Activated effector memory CD4-positive, alpha-beta T cell treated with Interleukin-2 at 50 U/mL for 16 hours (primary cell): Measurements from ENCODE around the gene F2RL1.
A peak's percentile ranks its signal among the peaks of the same experiment; 100 is the strongest.
"Not testable (repeated sequence)": the region's sequence is repeated elsewhere in the genome, so short reads cannot be mapped to it uniquely, and the experiment has no call there.

Experiments used
- DNase-seq: peaks from one replicate; pipeline ENCODE4 v3.0.0-alpha.2; 2020

The F2RL1 gene

DNA sequence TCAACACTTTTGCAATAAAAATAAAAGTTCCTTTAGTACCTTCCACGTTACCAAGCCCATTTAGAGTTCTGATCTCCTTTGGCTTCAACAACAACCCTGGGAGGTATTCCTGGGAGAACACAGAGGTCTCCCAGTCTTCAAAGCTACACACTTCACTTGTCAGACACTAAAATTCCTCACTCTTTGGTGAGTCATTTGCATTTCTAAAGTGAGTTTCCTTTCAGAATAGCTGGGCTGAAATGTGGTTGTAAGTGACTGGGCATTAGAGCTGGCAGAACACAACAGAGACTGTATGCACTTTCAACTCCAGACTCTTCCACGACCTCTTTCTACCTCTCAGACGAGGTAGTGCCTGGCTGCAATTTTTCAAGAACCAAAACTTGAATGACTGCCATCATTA lies 11.5 kb upstream of the F2RL1 start:
- DNase-seq = no peak

DNA sequence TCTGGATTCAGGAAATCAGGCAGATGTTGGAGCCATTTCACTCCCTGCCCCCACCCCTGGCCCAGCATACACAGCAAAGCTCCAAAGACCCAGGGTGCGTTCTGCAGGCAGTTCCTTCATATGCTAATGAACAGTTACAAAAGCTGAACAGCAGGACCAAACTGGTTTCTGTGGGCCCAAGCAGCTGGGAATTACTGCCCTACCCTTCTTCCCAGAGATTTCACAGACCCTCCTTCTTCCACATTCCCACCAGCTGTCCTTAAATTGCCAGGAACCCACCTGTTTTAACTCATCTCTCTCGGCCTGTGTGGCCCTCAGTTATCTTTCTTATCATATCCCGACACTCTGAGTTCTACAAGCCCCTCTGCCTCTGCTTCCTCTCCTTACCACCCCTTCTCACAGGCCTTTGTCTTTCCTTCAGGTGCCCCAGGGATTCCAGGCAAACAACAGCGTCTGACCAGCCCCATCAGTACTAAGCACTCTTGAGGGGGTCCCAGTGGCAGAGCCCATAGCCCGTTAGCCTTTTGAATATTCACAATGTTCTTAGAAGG lies 10.6 kb upstream of the F2RL1 start:
- DNase-seq = no peak

DNA sequence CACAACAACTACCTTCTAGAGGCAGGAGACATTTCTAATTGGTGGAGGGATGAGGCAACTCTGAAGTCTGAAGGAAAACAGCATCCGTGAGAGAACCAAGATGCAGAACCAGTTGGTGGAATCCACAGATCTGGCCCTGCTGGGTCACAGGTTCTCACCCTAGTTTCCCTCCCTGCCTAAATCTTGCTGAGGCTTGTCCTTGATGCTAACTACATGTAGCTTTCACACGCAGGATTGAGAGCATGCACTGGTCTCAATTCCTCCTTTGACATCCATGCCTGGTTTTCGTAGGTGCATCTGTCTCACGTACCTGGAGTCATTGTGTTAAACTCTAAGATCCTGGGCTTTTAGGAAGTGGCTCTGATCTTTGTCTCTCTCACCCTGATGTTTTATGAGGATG lies 9.7 kb upstream of the F2RL1 start:
- no peak for DNase-seq

DNA sequence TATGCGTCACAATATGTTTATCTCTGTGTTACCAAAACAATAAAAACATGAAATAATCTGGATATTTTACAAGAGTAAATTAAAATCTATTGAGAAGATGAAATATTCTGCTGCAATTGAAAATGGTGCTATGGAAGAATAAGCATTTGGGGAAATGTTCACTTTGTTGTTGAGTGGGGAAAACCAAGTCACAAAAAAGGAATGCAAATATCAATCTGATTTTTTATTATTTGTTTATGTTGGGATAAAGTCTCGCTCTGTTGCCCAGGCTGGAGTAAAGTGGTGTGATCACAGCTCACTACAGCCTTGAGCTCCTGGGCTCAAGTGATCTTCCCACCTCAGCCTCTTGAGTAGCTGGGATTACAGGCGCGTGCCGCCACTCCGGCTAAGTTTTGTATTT lies 8.6 kb upstream of the F2RL1 start:
- no peak for DNase-seq

DNA sequence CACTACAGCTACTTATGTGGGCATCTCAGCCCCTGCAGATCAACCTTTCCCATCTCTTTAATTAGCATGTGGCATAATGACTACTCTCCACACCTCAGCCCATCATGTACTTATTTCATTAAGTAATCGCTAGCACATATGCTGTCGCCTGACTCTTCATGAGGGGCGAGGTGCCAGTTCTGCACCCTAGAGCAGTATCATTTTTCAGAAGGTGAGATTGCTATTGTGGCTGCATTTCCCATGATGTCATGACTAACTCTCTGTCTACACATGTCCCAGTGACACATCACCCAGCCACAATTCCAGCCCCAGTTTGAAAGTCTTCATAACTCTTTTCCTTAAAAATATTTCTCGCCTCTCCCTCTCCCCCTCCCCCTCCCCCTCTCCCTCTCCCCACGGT lies 7.6 kb upstream of the F2RL1 start:
- no peak for DNase-seq

DNA sequence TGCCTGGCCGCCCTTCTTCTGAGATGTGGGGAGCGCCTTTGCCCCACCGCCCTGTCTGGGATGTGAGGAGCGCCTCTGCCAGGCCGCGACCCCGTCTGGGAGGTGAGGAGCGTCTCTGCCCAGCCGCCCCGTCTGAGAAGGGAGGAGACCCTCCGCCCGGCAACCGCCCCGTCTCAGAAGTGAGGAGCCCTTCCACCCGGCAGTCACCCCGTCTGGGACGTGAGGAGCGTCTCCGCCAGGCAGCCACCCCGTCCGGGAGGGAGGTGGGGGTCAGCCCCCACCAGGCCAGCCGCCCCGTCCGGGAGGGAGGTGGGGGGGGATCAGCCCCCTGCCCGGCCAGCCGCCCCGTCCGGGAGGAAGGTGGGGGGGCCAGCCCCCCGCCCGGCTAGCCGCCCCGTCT lies 6.6 kb upstream of the F2RL1 start:
- DNase-seq = not testable (repeated sequence)

DNA sequence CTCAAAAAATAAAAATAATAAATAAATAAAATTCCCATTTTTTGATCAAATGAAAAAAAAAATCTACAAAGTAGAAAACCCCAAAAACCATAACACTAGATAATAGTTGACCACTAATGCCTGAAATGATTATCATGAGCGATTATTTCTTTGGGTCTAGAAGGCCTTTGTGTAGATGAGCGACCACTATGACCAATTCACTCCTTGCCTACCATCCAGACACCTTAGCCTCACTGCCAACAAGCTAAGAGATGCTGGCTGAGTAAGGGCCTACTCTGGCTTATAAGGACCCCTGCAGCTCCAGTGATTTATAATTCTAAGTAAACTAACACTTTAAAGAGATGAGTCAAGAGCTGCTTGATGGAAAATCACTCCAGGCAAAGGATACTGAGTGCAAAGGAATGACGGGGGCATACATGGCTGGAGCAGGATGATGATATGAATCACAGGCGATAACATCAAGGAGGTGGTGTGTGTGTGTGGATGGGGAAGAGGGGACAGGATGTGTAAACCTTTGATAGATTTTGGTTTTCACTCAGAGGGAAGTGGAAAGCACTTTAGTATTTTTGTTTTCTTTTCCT lies 4.8 kb upstream of the F2RL1 start:
- DNase-seq = no peak

DNA sequence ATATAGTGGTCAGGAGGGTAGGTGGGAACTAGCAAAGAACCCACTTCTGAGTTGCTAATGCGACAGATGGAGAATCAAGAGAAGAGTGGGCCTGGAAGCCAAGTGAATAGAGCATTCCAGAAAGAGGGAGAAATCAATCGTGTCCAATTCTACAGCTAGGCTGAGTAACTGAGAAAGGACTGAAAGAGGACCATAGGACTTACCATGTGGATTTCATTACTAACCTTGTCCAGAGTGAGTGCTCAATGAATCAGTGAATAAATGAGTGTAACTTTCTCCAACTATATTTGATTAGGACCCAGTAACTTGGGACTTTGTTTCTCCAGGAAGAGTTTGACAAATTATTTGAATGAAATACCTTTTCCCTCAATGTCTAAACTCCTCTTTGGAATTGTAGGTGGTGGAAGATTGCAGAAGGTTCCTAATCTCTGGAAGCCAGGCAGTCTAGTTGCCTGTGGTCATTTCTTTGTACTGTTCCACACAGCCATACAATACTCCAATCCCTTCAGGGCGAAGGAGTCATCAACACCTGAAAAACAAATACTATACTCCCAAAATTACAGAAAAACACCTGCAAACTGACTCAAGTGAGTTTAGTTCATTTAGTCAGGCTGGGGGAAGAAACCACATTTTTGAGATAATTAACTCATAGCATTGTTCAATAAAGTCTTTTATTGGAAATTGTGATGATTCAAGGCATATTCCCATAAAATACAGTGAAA lies 2.6 kb upstream of the F2RL1 start:
- no peak for DNase-seq

DNA sequence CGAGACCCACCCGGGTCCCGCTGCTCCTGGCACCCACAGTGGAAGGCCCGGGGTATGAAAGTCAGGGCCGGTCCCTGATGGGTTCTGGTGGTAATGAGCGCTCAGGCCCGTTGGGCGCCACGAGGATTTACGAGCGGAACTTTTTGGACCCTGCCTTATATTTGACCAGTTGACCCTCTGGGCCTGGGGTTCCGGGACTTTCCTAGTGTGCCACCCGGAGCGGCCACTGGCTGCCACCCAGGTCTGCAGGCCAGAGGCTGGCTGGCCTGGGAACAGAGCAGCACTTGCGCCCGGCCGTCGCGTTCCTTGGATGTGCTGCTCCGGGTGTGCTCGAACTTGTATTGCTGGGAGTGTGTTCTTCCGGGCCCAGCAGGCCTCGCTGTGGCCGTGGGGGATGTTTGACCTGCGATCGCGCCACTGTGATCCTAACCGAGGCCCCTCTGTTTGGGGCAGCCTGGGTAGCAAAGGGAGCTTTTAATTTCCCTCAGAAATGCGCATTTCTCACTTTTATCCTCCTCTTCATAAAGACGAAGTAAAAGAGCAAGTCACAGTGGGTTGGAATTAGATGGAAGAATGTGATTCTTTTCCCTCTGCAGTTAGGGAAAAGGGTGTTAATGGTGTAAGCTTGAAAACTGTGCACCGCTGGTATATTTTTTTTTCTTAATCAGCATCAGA lies 1.2 kb downstream of the F2RL1 start:
- no peak for DNase-seq

DNA sequence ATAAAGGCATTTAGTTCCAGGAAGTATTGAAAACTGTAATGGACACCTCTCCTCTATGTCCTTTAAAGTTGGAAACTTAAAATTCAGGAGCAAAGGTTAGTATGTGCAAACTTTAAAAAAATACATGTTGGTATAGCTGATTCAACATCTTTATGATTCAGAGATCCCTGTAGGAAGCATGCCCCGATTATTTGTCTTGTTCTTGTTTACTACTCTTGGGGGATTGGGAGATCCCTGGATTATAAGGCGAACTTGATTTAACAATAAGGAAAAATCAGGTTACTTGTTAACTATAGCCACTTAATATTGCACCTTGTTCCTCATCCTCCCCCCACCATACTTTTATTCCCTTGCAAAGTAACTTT lies 1.7 kb downstream of the F2RL1 start:
- no peak for DNase-seq

DNA sequence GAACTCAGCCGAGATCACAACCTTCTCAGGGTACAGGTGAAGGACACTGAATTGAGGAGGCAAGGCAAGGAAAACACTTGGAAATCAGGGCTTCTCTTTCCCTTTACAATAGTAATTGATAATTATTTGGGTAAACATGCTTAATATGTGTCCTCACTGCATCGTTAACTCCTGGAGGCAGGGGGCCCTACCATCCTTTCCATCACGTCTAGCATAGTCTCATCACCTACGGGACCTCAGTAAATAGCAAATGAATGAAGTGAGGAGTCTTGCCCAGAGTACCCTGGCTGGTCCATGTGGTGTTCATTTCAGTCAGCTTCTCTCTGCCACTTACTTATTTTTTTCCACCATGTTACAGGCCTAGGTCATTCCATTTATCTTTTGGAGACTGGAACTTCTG lies 2.3 kb downstream of the F2RL1 start:
- DNase-seq = no peak

DNA sequence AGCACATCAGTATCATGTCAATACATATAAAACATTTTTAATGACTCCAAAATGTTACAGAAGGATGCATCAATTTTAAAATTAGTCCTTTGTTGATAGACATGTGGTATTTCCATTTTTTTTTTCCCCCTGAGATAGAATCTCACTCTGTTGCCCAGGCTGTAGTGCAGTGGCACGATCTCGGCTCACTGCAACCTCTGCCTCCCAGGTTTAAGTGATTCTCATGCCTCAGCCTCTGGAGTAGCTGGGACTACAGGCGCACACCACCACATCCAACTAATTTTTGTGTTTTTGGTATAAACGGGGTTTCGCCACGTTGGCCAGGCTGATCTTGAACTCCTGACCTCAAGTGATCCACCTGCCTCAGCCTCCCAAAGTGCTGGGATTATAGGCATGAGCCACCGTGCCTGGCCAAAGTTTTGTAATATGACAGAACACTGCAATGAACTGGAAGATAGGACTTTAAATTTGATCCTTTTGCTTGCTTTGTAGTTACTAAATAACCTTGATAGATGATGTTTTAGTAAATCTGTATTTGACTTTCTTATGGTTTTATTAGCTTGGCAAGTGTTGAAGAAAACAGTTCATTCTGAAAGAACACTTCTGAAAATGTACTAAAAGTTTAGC lies 3.4 kb downstream of the F2RL1 start:
- not testable (repeated sequence) for DNase-seq

DNA sequence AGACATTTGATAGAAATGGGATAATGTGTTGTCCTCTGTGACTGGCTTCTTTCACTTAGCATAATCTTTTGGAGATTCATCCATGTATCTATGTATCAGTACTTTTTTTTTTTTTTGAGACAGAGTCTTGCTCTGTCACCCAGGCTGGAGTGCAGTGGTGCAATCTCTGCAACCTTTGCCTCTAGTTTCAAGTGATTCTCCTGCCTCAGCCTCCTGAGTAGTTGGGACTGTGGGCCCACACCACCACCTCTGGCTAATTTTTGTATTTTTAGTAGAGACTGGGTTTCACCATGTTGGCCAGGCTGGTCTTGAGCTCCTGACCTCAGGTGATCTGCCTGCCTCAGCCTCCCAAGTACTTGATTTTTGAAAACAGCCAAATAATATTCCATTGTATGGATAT lies 7.6 kb downstream of the F2RL1 start:
- not testable (repeated sequence) for DNase-seq

DNA sequence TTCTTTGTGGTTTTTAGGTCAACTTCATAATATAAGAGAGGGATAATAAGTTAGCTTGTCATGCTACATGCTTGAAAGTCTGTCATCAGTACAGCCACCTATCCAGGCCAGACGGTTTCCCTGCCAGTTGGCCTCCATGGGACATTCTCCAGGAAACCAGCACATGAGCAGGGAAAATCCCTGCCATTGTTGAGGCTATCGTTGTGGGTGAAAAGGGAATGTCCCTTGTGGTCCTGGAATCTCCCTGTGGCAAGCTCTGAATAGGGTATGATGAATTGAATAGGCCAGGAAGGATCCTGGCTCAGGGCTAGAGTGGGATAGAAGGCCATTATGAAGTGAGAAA lies 12.3 kb downstream of the F2RL1 start:
- DNase-seq = no peak

DNA sequence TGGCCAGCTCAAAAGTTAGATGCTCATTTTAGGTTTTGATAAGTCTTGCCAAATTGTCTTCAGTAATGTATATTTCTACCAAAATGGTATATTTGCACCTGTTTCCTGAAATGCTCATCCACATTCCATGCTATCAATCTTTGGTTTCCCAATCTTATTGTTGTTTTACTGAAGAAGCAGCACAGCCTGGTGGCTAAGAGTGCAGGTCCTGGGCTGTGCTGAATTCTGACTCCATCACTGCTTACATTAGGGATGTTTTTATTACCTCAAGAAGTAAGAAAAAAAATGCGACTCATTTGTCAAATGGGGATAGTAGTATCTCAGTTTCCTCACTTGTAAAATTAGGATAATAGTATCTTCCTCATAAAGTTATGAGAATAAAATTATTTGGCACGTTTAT lies 17.4 kb downstream of the F2RL1 start:
- DNase-seq = no peak

DNA sequence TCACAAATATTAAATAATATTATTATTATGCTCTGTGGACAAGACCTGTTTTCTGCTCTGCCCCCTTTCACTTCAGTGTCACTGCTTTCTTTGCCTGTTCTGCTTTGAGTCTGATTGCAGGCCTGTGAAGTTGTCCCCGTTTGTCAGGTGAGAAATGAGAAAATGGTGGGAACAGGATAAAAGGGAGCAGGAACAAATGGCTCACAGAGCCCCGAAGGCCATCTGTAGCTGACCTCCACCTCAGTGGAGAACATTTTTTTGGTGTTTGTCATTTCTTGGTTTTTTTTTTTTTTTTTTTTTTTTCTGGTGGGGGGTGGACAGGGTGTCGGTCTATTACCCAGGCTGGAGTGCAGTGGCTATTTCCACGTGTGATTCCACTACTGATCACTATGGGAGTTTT lies 17.8 kb downstream of the F2RL1 start:
- no peak for DNase-seq

DNA sequence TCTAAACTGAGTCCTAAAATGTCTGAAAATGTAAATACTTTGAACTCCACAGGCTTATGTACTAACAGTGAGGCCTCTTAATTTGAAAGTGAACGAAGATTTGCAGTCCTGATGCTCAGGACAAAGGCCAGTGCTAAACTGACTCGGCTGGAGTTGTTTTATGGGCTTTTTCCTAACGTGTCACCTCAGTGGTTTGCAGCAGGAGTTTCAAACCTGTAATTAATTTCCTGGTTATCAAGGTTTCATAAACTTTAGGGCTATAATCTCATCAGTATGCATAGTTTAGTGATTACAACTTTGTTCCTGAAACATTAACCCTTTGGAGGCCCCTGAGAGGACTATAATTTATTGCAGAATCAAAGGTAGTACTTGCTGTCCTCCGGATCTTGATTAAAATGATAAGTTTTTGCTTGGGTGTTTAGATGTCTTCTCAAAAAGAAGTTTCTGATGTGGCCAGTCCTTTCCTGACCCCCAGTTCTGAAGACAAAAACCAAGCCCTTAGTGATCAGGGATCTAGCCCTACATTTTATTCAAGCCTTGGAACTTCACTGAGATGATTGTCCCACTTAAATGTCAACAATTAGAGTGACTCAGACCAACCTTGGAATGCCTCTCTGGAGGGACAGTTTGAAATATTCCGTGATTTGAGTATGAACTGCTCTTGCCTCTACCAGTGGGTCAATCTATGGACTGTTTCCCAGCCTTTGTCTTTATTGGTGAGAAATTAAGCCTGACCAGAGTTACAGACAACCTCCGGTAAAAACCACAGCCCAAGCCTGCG lies 19.8 kb downstream of the F2RL1 start:
- no peak for DNase-seq

DNA sequence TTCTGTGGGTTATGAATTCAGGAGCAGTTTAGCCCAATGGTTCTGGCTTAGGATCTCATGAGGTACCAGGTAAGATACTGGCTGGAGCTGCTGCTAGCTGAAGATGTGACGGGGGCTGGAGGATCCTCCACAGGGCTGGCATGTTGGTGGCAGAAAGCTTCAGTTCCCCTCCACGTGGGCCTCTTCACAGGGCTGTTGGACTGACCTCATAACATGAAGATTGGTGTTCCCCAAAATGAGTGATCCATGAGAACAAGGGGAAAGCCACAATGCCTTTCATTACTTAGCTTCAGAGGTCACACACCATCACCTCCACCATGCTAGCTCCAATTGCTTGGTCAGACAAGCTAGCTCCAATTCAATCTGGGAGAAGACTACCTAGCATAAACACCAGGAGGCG lies 22.5 kb downstream of the F2RL1 start:
- no peak for DNase-seq

DNA sequence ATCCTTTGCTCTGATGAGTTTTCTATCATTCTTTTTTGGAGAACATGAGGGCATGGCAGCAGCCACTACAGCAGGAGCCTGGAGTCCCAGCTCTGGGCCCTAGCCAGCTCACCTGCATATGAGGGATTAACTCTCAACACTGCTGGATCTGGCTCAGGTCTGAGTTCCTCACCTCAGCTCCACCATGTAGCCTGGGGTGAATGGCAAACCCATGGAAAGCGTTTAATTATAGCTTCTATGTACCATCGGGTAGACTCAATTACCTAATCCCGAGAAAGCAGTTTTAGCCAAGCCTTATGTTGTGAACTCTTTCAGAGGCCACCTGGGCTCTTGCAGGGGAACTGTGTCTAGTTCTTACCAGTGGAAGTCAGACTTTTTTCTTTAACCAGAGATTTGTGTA lies 27.1 kb downstream of the F2RL1 start:
- DNase-seq = no peak

DNA sequence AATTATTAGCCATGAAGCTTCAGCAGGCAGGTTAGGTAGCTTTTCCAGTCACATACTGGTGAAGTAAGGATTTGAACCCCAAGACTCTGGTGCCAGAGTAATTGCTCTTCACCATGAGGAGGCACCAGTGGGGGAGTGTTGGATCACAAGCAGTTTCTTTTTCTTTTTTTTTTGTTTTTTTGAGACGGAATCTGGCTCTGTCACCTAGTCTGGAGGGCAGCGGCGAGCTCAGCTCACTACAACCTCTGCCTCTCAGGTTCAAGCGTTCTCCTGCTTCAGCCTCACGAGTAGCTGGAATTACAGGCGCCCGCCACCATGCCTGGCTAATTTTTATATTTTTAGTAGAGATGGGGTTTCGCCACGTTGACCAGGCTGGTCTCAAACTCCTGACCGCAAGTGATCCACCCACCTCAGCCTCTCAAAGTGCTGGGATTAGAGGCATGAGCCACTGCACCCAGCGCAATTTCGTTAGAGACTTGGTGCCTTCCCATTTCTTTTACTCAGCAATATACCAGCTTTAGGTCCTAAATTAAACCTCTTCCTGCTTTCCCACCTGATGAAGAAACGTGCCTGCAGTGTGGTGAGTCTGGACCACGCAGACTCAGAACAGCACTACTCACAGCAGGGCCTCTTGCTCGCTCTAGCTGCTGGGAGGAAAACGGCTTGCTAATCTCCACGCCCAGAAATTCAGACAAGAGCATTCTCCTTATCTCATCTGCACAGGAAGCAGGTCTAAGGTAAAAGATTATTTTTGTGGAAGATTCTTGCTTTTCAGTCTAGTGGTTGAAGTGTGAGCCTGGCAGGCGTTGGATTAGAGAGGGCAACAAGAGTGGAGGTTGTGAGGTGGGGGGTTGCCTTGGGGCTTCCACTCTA lies 30.8 kb downstream of the F2RL1 start, which contains the start of gene S100Z:
S100Z (plus strand) TSS at position 596 of the 873 bp plus-strand sequence. CDS start 25,346 bp downstream, outside the sequence.
- DNase-seq = peak; percentile 21

DNA sequence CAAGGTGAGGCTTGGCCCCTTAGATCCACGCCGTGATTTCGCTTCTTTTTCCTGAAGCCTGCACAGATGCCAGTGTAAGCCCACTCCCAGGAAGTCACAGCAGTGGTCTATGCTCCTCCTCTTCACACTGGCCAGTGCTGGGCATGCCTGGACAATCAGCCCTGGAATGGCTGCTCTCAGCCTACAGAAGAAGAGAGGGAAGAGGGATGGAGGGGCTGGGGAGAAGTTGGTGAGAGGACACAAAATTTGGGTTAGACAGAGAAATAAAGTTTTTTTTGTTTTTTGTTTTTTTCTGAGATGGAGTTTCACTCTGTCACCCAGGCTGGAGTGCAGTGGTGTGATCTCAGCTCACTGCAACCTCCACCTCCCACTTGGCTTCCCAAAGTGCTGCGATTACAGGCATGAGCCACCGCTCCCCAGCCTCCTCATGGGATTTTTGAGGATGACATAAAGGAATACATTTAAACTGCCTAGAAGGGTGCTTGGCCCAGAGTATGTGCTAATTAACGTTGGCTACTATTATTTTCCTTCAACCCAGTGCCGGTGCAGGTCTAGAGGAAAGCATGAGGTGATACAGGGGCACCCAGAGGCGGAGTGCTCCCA lies 31.8 kb downstream of the F2RL1 start:
- DNase-seq = no peak
